ENCODE data around the gene CARM1.
"Not testable (repeated sequence)": the region's sequence is repeated elsewhere in the genome, so short reads cannot be mapped to it uniquely, and the experiment has no call there.

The CARM1 gene

DNA sequence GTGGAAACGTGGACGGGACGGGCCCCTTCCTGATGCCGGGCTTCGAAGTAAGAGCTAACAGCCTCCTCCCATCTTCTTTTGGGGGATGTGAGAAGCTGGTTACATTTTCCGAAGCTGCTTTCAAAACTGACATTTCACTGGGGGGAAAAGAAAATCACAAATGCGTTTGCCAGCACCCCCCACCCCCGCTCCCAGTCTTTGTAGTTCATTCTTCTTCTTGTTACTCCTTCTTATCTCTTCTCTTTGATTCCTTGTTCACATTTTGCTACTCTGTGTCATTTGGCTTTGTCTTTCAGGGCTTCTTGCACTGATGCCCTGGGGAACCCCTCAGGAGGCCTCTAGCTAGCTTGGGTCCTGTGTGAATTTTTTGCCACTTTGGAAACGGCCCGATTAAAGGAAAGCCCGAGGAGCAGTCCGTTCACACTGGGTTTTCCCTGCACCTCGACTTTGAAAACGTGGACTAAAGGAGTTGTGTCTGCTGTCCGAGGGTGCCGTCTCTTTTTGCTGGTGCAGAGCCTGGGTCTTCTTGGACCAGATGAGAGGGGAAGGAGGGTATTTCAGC lies 1.3 kb downstream of the CARM1 start:
- no peak for DNase-seq (ENCODE audit: low spot score)

DNA sequence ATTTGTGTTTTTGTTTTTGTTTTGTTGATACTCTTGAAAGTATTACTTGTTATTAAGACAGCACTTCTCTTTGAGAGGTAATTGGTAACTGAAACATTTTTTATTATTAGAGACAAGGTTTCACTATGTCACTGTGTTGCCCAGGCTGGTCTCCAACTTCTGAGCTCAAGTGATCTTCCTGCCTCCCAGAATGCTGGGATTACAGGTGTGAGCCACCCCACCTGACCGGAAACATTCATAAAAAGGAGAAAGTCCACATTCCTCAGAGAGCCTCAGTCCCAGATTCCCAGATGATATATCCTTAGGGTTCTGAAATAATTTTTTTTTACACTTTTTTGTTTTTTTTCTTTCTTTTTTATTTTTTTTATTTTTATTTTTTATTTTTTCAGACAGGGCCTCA lies 2.7 kb downstream of the CARM1 start:
- no peak for DNase-seq (ENCODE audit: low spot score)

DNA sequence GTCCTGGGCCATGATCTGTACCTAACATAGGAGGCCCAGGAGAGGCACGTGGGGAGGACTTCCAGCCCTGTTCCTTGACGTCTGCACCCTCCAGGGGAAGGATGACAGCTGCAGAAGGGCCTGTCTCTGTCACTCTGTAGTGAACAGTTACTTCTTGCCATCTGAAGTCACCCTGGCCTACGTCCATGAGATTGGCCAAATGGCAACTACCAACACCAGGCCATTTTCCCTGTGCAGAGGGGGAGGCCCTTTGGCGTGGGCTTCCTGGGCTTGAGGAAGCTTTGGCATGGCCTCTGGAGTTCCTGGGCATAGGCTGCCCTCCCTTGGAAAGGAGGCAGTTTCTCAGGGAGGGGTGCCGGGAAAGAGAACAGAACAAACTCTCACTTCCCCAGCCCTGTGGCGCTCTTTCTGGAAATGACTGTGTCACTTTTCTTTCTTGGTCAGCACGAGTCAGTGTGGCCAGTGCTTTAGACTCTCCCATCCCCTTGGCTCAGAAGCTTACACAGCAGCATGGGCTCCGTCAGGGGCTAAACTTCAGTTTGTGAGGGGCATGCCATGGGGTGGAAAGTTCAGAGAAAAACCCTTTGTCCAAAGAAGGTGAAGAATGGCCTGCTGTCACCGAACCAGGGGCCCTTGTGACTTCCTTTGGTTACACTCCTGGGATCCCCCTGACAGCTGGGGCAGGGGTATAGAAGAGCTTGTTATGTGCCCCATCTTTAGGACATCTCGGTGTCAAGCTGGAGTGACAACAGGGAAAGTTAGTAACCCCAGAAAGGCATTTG lies 5.3 kb downstream of the CARM1 start:
- DNase-seq (ENCODE audit: low spot score), result no peak

DNA sequence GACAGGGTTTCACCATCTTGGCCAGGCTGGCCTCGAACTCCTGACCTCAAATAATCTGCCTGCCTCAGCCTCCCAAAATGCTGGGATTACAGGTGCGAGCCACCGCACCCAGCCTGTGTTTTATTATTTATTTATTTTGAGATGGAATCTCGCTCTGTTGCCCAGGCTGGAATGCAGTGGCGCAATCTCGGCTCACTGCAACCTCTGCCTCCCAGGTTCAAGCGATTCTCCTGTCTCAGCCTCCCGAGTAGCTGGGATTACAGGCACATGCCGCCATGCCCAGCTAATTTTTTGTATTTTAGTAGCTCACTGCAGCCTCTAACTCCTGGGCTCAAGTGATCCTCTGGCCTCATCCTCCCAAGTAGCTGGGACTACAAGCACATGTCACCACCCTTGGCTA lies 6.3 kb downstream of the CARM1 start:
- DNase-seq (ENCODE audit: low spot score), result not testable (repeated sequence)

DNA sequence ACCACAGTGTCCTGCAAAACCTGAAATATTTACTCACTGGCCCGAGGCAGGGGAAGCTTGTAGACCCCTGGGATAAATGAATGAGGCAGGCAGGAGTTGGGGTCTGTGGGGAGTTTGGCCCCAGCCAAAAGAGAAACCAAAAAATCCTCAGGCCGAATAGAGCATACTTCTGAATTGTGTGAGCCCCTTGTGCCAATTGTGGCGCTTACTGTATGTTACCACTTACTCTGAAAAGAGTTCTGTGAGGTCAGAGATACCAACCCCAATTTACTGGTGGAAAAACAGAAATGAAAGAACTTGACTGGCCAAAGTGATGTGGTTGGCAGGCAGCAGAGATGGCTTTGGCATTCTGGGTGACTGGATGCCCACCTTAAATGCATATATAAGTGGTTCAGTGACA lies 6.9 kb downstream of the CARM1 start:
- DNase-seq (ENCODE audit: low spot score), result no peak

DNA sequence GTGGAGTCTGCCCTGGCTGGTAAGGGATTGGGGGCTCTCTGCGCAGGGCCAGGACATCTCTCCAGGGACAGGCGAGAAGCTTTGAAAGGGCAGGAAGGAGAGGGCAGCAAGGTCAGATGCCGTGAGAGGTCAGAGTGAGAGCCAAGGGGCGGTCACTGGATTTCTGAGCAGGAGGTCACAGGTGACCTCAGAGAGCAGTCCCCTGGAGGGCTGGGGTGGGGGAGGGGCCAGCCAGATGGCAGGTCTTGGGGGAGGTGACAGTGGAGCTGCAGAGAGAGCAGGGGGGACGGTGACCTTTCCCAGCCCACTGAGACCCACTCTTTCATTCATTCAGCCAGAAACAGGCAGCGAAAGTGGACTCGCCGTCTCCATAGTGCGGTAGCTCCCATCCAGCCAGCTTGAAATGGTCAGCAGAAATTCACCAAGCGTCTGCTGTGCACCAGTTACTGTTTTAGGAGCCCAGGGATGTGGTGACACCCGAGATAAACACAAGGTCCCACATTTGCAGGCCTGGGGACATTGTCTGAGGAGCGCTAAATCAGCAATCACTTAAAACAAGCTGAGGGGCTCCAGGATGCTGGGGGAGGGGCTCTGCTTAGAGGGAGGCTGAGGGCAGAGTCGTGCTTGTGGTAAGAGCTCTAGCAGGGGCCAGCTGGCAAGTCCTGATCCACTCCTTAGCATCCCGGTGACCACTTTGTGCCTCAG lies 10.2 kb downstream of the CARM1 start:
- no peak for DNase-seq (ENCODE audit: low spot score)

DNA sequence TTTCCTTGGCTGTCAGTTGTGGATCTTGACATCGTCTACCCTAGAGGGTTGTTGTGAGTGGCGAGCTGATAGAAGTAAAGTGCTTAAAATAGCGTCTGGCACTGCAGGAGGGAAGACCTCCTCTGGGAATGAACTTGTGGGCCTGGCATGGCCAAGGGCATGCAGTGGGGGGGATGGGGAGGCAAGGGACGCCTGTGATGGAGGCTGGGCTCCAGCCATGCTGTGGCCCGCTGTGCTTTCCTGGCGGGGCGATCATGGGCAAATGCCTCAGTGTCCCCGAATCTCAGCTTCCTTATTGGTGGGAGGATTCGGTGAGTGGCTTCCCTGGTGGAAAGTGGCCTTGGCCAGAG lies 10.7 kb downstream of the CARM1 start:
- no peak for DNase-seq (ENCODE audit: low spot score)

DNA sequence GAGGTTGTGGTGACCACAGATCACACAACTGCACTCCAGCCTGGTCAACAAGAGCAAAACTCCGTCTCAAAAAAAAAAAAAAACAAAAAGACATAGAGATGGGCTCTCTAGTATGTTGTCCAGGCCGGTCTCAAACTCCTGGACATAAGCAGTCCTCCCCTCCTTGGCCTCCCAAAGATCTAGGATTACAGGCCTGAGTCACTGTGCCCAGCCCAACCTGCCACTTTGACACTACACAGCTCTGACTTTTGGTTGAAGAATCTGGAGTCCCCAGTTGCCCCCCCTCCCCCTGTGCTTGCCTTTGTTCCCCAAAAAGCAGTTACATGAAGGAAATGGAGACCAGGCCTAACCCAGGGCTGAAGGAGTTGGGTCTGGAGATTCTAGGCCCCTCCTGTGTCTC lies 12.9 kb downstream of the CARM1 start:
- no peak for DNase-seq (ENCODE audit: low spot score)

DNA sequence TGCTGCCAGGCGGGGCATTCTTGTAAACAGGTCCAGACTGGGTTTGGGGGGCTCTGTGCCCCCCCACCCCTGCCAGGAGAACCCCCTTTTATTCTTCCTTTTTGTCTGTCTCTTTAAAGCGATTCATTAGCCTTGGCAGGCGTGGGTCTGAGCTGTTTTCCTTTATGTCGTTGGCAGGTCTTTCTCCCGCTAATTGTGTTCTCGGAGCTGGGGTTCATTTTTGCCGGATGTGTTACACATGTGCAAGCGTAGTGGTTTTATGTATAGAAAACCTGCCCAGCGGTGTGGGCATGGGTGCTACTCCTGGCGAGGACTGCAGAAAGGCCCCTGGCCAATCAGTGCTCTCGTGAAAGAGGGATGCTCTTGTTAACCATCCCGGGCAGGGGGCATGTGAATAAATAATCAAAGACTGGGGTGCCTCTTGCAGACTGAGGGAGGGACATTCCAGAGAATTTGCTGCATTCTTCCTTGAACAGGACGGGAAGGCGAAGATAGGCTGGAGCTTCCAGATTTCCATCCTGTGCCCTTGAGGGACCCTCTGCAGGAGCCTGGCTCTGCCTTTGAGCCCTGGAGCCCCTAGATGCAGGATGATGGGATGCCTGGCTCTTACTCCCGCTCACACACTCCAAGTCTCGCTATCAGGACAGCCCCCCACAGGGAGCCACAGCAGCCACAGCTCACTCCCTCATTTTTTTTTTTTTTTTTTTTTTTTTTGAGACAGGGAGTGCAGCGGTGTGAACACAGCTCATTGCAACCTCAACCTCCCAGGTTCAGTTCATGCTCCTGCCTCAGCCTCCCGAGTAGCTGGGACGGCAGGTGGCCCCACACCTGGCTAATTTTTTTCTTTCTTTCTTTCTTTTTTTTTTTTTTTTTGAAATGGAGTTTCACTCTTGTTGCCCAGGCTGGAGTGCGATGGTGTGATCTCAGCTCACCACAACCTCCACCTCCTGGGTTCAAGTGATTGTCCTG lies 14.1 kb downstream of the CARM1 start:
- DNase-seq (ENCODE audit: low spot score), result no peak

DNA sequence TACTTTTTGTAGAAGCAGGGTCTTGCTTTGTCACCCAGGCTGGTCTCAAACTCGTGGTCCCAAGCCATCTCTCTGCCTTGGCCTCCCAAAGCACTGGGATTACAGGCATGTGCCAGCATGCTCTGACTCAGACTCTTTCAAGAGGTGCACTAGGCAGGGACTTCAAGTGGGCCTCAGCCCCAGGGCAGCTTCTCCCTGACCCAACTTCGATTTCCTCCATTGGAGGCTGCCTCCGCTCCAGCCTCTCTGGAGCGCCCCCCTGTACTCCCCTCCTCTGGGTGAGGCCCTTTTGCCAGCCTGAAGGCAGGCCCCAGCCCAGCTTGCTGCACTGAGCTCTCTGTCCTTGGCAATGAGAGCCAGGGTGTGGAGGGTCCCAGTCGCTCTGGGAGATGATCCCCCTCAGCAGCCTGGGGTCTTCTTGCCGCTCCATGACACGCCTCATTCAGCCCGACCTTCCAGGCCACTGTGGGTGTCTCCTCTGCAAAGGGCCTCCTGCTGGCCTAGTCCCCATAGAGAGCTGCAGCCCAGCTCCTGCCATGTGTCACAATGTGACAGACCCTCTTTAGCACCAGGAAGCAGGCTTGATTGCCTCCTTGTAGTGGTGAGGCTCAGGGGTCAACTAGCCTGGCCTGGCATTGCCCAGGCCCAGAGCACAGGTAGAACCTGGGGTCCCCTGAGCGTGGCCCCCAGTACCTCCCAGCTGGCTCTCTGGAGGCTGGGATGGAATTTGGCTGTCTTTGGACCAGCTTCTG lies 16.4 kb downstream of the CARM1 start:
- DNase-seq (ENCODE audit: low spot score), result no peak

DNA sequence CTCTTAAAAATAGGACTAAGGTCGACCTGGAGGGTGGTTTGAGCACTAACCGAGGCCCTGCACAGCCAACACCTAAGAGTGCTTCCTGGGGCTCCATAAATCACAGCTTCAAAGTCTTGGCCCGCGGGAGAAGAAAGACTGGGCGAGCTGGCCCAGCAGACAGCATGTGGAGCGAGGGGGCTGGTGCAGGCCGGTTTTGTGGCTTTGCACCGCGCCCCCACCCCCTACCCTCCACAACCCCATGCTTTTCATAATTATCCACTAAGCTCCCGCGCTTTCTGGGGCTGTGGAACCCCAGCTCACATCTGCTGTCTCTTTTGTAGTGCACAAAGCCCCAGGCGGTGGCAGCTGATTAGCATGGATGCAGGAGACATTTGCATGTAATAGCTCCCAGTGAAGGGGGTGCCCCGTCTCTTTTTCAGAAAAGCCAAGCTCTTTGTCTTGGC lies 17.1 kb downstream of the CARM1 start:
- DNase-seq (ENCODE audit: low spot score), result no peak

DNA sequence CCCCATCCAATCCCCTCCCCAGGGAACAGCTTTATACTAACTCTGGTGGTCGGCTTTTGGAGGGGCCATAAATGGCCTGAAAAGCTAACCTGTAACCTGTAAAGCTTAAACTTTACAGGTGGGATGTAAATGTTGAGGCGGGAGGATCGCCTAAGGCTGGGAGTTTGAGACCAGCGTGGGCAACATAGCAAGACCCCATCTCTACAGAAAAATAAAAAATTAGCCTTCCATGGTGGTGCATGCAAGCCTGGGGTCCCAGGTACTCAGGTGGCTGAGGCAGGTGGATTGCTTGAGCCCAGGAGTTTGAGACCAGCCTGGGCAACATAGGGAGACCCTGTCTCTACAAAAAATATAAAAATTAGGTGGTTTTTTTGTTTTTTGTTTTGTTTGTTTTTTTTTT lies 18.5 kb downstream of the CARM1 start:
- DNase-seq (ENCODE audit: low spot score), result no peak

DNA sequence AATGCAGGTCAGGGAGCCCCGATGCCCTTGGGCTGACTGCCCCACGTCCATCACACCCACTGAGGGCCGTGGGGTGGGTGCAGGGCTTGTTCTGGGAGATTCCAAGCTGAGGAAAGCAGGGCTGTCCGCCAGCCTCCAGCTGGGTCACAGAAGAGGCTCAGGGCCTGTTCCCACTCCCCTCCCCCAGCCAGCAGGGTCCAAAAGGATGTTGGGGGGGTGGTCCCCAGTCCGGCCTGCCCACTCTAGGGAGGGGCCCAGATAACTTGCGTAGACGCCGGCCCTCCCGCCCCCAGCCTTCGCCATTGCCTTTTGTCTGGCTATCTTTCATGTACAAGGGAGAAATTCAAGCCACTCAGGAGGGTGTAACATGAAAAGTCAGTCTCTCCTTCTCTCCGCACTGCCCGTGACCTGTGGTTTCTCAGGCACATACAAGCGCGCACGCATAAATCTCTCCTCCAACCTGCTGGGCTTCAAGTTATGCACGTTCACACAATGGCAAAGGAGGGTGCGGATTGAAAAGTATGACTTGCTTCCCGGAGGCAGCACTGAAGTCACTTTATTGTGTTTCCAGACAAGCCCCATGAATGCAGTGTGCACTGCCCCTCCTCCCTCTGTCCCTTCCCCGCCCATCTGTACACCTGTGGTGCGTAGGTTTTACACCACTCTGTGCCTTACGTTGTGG lies 20.2 kb downstream of the CARM1 start:
- no peak for DNase-seq (ENCODE audit: low spot score)

DNA sequence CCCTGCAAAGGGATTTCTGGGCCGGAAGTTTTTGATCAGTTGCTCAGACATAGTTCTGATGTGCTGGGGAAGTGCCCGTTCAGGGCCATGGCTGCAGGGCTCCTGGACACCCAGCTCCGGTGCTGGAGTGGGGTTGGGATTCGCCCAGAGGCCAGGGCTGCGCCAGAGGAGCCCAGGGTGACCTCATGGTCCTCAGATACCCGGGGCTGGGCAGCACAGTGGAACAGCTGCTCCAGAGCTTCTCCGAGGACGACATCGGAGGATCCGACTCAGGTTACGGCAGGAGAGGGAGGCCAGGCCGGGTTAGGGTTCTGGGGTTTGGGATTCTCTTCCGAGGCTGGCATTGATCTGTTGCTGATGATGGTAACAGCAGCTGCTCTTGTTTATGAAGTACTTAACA lies 20.9 kb downstream of the CARM1 start:
- DNase-seq (ENCODE audit: low spot score), result no peak

DNA sequence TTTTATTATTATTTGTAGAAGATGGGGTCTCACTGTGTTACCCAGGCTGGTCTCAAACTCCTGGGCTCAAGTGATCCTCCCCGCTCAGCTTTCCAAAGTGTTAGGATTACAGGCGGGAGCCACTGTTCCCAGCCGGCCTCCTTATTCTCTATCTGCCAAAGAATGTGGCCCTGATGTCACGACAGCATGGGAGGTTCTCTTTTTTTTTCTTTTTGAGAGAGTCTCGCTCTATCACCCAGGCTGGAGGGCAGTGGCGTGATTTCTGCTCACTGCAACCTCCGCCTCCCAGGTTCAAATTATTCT lies 23.5 kb downstream of the CARM1 start:
- no peak for DNase-seq (ENCODE audit: low spot score)

DNA sequence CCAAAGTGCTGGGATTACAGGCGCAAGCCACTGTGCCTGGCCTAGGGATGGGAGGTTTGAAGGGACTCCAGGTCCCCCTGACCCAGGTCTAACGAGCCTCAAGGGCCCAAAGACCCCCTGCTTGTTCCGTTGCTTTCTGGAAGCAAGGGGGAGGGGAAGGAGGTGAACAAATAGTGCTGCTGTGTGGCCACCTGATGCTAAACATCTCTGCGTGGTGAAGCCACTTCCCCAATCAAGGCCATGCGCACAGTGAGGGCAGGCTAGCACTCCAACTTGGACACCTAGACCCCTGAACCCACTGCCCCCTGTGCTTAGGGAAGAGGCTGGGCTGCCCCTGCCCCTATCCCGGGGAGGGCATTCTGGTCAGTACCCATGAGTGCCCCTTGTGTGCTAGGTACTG lies 24.0 kb downstream of the CARM1 start:
- DNase-seq (ENCODE audit: low spot score), result no peak

DNA sequence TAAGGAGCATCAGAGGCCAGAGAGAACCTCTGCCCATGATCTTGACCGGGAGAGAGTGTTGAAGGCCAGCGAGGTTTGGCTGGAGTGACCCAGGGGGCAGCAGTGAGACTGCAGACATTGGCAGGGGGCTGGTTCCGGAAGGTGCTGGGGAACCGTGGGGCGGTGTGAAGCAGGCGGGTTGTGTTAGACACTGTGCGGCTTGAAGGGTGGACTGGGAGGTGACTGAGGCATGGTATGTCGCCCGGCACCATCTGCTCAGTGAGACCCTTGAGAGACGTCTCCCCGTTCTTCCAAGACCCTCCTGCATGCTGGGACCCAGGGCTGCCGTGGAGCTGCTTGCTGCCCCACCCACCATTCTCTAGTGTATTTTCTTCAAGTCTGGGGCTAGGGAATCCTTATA lies 24.6 kb downstream of the CARM1 start:
- DNase-seq (ENCODE audit: low spot score), result no peak

DNA sequence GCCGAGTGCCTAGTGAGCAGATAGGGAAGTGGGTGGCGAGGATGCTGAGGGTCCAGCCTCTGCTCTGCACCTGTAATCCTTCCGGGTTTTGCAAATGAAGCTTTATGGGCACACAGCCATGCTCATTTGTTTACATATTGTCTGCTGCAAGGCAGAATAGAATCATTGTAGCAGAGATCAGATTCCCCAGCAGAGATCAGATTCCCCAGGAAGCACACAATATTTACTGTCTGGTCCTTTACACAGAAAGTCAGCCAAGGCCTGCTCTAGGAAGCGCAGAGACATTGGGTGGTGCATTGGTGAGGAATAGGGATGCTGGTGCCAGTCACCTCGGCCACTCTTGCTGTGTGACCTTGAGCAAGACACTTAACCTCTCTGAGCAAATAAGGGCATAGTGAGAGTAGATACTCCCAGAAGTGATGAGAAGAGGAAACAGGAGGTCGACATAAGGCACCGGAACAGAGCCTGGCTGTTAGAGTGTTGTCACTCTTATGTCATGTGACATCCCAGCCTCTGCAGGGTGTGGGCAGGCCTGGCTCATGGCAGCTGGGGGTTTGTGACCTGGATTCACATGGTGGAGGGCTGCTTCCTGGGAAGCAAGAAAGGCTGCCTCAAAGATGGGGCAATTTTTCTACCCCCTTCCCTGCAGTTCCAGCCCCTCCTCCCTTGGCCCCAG lies 25.6 kb downstream of the CARM1 start:
- peak; percentile 59 for DNase-seq (ENCODE audit: low spot score)

DNA sequence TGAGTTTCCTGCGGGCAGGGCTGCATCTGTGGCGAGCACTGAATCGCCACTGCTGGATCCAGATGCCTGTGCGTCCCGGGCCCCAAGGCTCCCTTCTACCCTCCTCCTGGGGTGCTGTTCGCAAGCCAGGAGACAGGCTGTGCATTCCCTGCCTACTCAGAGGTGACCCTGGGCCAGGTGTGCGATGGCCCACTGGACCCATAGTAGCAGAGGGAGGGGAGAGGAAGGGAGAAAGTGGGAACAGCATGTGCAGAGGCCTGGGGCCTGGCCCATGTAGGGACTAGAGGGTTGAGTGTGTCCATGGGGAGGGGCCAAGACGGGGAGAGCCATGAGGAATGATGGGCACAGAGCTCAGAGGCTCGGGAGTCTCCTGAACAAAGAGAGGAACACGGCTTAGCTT lies 27.3 kb downstream of the CARM1 start:
- no peak for DNase-seq (ENCODE audit: low spot score)

DNA sequence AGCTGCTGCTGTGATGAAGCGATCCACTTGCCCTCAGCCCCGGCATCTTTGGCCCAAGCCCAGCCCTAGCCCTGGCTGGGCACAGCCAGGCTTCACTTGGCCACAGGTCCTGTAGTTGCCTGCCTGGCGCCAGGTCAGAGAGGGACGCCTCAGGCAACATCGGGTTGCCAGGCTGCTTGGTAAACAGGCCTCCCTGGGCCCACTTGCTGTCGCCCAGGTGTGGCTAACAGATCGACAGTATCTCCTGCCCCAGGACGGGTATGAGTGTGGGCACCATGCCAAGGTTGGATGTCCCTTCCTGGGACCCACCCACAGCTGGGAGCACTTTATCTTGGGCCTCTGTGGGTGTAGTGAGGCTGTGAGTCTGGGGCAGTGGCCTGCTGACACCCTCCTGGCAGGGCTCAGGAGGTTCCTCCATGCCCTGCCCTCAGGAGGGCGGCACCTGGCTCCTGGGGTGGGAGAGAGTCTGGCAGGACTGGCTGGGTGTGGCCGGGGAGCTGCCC lies 27.8 kb downstream of the CARM1 start:
- peak; percentile 79 for DNase-seq (ENCODE audit: low spot score)
